Epidermal melanocyte (primary cell): Measurements from ENCODE around the gene AKR7A3.
A peak's percentile ranks its signal among the peaks of the same experiment; 100 is the strongest.

Experiments
- DNase-seq: peaks from one replicate; pipeline ENCODE4 v3.0.0; 2011; ENCODE audit warnings: low spot score; ENCODE audit not compliant: insufficient read length

AKR7A3 gene

GRCh38 chr1:19255288-19255687 is 33.3 kb downstream of the AKR7A3 start:
- no peak for DNase-seq

- DNase-seq = no peak
Observed at GRCh38 chr1:19254416-19254815, 34.2 kb downstream of the AKR7A3 start.

GRCh38 chr1:19251305-19252196 is 37.0 kb downstream of the AKR7A3 start, which contains the start of the genes EMC1 and MRTO4:
Gene EMC1 (minus strand): TSS chr1:19251524. CDS start chr1:19251509, 15 bp downstream.
Gene MRTO4 (plus strand): TSS chr1:19251805. CDS start chr1:19251836, 31 bp downstream.
- peak; percentile 88 for DNase-seq

- no peak for DNase-seq
Observed at GRCh38 chr1:19250629-19251304, 37.8 kb downstream of the AKR7A3 start.

- DNase-seq = peak; percentile 86
Observed at GRCh38 chr1:19240673-19241538, 47.7 kb downstream of the AKR7A3 start.

GRCh38 chr1:19239876-19240275 is 48.7 kb downstream of the AKR7A3 start:
- DNase-seq = no peak

GRCh38 chr1:19234224-19234623 is 54.3 kb downstream of the AKR7A3 start:
- DNase-seq = no peak
